OCI-LY7 (cell line): ENCODE results near the gene DNAJC8. TPM values are rescaled to one million over a fixed set of nuclear protein-coding genes. Genes with fewer than 3 reads are reported as not detected.

Experiments
- BruUV-seq: library from RNA; stranded (reverse); fragments of 400-500 nt; replicated peaks from 2 replicates; lab custom pipeline; 2021; lab: Mats Ljungman, UMichigan
- CTCF ChIA-PET: fragments of 300-600 bp; sonication (Branson Sonifier 250); formaldehyde crosslinking; loops from one replicate; lab custom pipeline; 2022; ENCODE audit warnings: antibody characterized with exemption; ENCODE audit not compliant: unreplicated experiment; lab: Charles Lee
- POLR2A ChIA-PET: fragments of 300-600 bp; sonication (Branson Sonifier 250); formaldehyde crosslinking; loops from one replicate; lab custom pipeline; 2022; ENCODE audit warnings: antibody characterized with exemption; lab: Charles Lee
- DNase-seq: peaks from one replicate; pipeline ENCODE4 v3.0.0-alpha.2; 2015; ENCODE audit warnings: low spot score
- H2AFZ ChIP-seq: fragments of 200-600 bp; sonication (generic), shearing (Covaris generic); 2 replicates; pipeline ENCODE4 v1.6.1; 2014; ENCODE audit warnings: mild to moderate bottlenecking, antibody characterized with exemption, low read length, moderate library complexity
- H3K27ac ChIP-seq: fragments of 200-600 bp; sonication (generic); 2 replicates; pipeline ENCODE4 v1.5.1; 2014; ENCODE audit warnings: mixed run types, low read depth, mild to moderate bottlenecking, moderate library complexity, low read length, inconsistent platforms; ENCODE audit not compliant: poor library complexity, severe bottlenecking
- H3K36me3 ChIP-seq: fragments of 200-600 bp; sonication (generic); 2 replicates; pipeline ENCODE4 v1.6.1; 2014; ENCODE audit warnings: mild to moderate bottlenecking, antibody characterized with exemption, low read length, moderate library complexity, mixed read lengths; ENCODE audit not compliant: insufficient read depth
- H3K4me1 ChIP-seq: fragments of 200-600 bp; sonication (generic); 2 replicates; pipeline ENCODE4 v1.5.1; 2014; ENCODE audit warnings: mild to moderate bottlenecking, low read length; ENCODE audit not compliant: insufficient read depth, poor library complexity, severe bottlenecking
- H3K4me2 ChIP-seq: fragments of 200-600 bp; sonication (generic); 2 replicates; pipeline ENCODE4 v1.6.1; 2014; ENCODE audit warnings: mild to moderate bottlenecking, low read length
- H3K4me3 ChIP-seq: fragments of 200-600 bp; sonication (generic); 2 replicates; pipeline ENCODE4 v1.5.1; 2014; ENCODE audit warnings: mild to moderate bottlenecking, low read depth, low read length; ENCODE audit not compliant: poor library complexity, severe bottlenecking
- H3K79me2 ChIP-seq: fragments of 200-600 bp; sonication (generic); 2 replicates; pipeline ENCODE4 v1.6.1; 2016; ENCODE audit warnings: low read depth, mild to moderate bottlenecking, low read length, moderate library complexity, mixed read lengths; ENCODE audit not compliant: insufficient read depth
- H3K9me2 ChIP-seq: fragments of 200-600 bp; sonication (generic); 2 replicates; pipeline ENCODE4 v1.6.1; 2016; ENCODE audit warnings: mild to moderate bottlenecking, low read length, mixed read lengths; ENCODE audit not compliant: insufficient read depth
- H3K9me3 ChIP-seq: fragments of 200-600 bp; sonication (generic); 2 replicates; pipeline ENCODE4 v1.6.1; 2014; ENCODE audit warnings: mild to moderate bottlenecking, mixed run types, low read length, mixed read lengths
- H4K20me1 ChIP-seq: fragments of 200-600 bp; sonication (generic); 2 replicates; pipeline ENCODE4 v1.6.1; 2014; ENCODE audit warnings: mild to moderate bottlenecking, antibody characterized with exemption, low read length, moderate library complexity, mixed read lengths; ENCODE audit not compliant: insufficient read depth
- EZH2phosphoT487 ChIP-seq: fragments of 200-600 bp; sonication (generic); IDR thresholded peaks from 2 replicates; pipeline ENCODE4 v1.6.1; 2018; ENCODE audit warnings: low read depth, borderline replicate concordance, mild to moderate bottlenecking, mixed run types, antibody characterized with exemption, low read length, moderate library complexity, mixed read lengths
- intact Hi-C: fragments of 100-400 bp; cut with micrococcal nuclease; formaldehyde crosslinking; loops from one replicate; pipeline ENCODE4 v1.10.0; 2022; ENCODE audit not compliant: unreplicated experiment
- total RNA-seq, 2 experiments: library from RNA; depleted of rRNA in 1 of 2; stranded (reverse); fragments of >200 nt in 1 of 2; shearing (Covaris generic) in 1 of 2; gene quantifications; 2 replicates each; pipeline ENCODE4 v1.2.3, GENCODE V29; 2014 to 2022
- TF ChIP-seq, protein P1 (sequence below): fragments of 200-600 bp; sonication (generic); conservative IDR thresholded peaks from 2 replicates; pipeline ENCODE4 v1.5.1; 2014; ENCODE audit warnings: mild to moderate bottlenecking, antibody characterized with exemption, low read length, moderate library complexity, mixed read lengths

DNAJC8 gene
- total RNA-seq, 2 experiments from 2014 or later, result 71.1 to 121 TPM

DNA sequence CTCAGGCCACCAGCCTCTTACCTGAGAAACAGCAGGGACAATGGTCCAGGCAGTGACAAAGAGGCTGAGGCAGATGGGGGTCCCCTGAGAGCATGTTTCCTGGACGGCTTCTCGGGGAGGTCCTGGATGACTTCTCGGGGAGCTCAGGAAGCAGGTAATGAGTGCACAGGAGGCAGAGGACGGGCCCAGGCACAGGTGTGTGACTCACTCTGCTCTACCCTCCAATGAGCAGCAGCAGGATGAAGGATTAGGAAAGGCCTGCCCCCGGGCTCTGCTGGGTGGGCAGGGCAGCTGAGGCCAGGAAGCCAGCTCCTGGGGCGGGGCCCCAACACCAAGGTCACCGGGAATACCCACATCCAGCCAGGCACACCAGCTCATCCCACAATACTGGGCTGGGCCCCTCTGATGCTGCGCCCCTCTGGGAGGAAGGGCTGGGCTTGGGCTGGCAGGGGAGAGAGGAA is 39.1 kb downstream of the DNAJC8 start:
- Histone ChIP-seq H3K79me2 (no peaks in the 10 kb centered on the region), H3K4me1 (peaks cover 20% of the 10 kb centered on the region), H3K36me3 (peaks cover 15% of the 10 kb centered on the region), H3K9me2 (no peaks in the 10 kb centered on the region), H3K27ac (no peak overlapping the region), H3K9me3 (no peaks in the 10 kb centered on the region), H3K4me2 (no peak overlapping the region), H4K20me1 (no peaks in the 10 kb centered on the region), H3K4me3 (no peak overlapping the region), H2AFZ (no peak overlapping the region)
- DNase-seq, result no peak
- intact Hi-C loops, result no loop called here
- no TSS peak for BruUV-seq
- TF ChIP-seq, protein P1, sequence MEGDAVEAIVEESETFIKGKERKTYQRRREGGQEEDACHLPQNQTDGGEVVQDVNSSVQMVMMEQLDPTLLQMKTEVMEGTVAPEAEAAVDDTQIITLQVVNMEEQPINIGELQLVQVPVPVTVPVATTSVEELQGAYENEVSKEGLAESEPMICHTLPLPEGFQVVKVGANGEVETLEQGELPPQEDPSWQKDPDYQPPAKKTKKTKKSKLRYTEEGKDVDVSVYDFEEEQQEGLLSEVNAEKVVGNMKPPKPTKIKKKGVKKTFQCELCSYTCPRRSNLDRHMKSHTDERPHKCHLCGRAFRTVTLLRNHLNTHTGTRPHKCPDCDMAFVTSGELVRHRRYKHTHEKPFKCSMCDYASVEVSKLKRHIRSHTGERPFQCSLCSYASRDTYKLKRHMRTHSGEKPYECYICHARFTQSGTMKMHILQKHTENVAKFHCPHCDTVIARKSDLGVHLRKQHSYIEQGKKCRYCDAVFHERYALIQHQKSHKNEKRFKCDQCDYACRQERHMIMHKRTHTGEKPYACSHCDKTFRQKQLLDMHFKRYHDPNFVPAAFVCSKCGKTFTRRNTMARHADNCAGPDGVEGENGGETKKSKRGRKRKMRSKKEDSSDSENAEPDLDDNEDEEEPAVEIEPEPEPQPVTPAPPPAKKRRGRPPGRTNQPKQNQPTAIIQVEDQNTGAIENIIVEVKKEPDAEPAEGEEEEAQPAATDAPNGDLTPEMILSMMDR, result no peak
- no peak for TF ChIP-seq EZH2phosphoT487
- POLR2A ChIA-PET, result interaction anchor here (0.8 kb wide), 1 partner anchor 13 kb away, joined by 4 read pairs; no protein-coding TSS in a partner anchor
- CTCF ChIA-PET, result no interaction called here

GRCh38 chr1:28190996-28191645 is 41.7 kb downstream of the DNAJC8 start:
- TF ChIP-seq, protein P1, result no peak
- no peak for TF ChIP-seq EZH2phosphoT487
- no peak overlapping the region for H3K27ac ChIP-seq
- POLR2A ChIA-PET, result interaction anchor here (0.6 kb wide), 1 partner anchor 89 kb away, joined by 4 read pairs; no protein-coding TSS in a partner anchor
- H3K9me2 ChIP-seq, result no peaks in the 10 kb centered on the region
- no TSS peak for BruUV-seq
- no peak for DNase-seq
- intact Hi-C loops, result no loop called here
- no peaks in the 10 kb centered on the region for H3K9me3 ChIP-seq
- no peak overlapping the region for H3K4me3 ChIP-seq
- H3K79me2 ChIP-seq, result no peaks in the 10 kb centered on the region
- H2AFZ ChIP-seq, result no peak overlapping the region
- H3K4me1 ChIP-seq, result peaks cover 11% of the 10 kb centered on the region
- CTCF ChIA-PET, result no interaction called here
- H3K36me3 ChIP-seq, result no peaks in the 10 kb centered on the region
- no peak overlapping the region for H3K4me2 ChIP-seq
- H4K20me1 ChIP-seq, result no peaks in the 10 kb centered on the region

DNA sequence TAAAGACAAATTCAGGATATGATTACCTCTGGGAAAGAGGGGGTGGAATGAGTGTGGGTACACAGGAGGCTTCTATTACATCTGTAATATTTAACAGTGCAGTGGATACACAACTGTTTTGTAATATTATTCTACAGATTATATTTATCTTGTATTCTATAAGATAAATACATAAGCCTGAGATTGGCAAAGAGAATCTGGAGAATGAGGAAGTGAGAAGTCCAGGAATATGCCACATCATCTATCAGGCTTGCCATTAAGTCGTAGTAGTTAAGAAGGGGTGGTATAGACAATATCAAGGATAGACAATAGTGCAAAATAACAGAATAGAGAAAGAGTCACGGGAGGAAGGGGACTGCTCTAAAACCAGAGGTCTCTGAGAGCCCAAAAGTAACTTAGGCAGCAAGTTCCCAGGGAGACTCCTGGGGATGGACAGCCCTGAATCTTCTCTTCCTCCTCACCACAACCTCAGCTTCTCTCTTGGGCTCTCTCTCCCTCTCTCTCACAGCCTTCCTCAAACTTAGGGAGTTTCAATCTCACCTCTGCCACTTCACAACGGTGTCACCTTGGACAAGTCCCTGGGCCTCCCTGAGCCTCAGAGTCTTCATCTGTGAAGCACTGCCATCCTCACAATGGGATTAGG is 42.4 kb downstream of the DNAJC8 start:
- Histone ChIP-seq H3K36me3 (no peaks in the 10 kb centered on the region), H2AFZ (no peak overlapping the region), H3K79me2 (no peaks in the 10 kb centered on the region), H3K9me2 (no peaks in the 10 kb centered on the region), H3K9me3 (no peaks in the 10 kb centered on the region), H4K20me1 (no peaks in the 10 kb centered on the region), H3K4me3 (no peak overlapping the region), H3K4me2 (no peak overlapping the region), H3K27ac (no peak overlapping the region), H3K4me1 (peaks cover 11% of the 10 kb centered on the region)
- intact Hi-C loops, result no loop called here
- no TSS peak for BruUV-seq
- ChIA-PET POLR2A (no interaction called here), CTCF (no interaction called here)
- no peak for DNase-seq
- no peak for TF ChIP-seq EZH2phosphoT487
- TF ChIP-seq, protein P1, result no peak
